HG02970 (cell line): Measurements from ENCODE around the gene HCFC1.
"Not testable (repeated sequence)": the region's sequence is repeated elsewhere in the genome, so short reads cannot be mapped to it uniquely, and the experiment has no call there.

Experiments used
- ATAC-seq: cut with Tn5 transposase; IDR thresholded peaks from one replicate; pipeline ENCODE4 v1.9.1; 2021; ENCODE audit warnings: mild to moderate bottlenecking, moderate library complexity, moderate number of reproducible peaks; ENCODE audit not compliant: unreplicated experiment, low FRiP score

HCFC1 gene

DNA sequence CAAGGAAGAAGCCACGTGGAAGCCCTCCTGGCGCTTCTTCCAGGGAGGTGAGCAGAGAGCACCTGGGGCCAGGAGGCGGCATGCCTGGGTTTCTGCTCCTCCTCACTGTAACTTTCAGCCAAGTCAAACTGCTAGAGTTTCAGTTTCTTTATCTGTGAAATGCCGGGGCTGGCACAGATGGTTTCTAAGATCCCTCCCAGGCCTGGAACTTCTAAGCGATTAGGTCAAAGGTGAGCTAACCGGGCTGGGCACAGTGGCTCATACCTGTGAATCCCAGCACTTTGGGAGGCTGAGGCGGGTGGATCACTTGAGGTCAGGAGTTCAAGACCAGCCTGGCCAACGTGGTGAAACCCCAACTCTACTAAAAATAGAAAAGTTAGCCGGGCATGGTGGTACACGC is 8.8 kb upstream of the HCFC1 start:
- not testable (repeated sequence) for ATAC-seq

DNA sequence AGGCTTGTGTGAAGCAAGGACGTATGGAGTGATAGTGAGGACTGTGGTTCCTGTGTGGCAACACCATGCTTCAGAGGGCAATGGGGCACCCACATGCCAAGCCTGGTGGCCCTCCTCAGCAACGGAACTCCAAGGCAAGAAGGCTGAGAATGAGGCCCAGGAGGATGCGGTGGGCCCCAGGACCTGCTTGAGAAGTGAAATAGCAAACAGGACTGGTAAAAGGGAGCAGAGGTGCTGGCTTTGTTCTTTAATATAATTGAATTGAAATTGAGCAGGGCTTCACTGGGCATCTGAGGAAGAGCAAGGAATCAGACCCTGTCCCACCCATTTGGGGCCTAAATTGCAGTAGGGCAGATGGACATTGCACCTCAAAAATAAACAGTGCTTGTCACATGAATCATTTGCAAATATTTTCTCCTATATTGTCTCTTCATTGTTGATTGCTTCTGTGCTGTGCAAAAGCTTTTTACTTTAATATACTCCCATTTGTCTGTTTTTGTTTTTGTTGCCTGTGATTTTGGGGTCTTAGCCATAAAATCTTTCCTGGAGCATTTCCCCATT is 3.2 kb upstream of the HCFC1 start:
- no peak for ATAC-seq

DNA sequence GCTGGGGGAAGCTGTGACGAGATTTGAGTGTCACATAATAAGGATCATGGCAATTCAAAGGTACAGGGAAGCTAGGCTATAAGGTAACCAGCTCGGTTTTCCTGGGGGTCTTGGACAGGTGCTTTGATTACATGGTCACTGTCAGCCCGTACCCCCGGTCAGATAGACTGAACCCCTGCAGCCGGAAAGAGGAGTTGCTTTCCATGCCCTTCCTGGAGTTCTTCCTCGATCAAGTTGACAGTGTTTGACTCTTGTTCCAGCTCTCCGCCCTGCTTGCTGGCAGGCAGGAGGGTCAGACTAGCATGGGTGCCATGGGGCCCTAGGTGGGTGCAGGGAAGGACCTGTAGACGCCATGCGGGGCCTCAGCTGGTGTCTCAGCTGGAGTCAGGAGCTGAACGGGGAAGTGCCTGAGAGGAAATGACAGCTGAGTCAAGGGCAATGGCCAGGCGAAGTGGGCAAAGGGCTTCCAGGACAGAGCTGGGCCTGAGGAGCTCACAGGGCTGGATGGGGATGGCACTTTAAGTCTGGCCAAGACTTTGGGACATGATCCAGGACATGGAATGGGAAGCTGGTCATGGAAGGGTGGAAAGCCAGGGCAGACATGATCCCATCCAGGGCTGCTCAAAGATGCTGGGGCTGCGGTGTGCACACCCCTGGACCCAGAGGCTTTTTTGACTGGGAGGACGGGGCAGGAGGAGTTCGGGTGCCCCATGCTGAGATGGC is 2.5 kb upstream of the HCFC1 start:
- ATAC-seq, result no peak

DNA sequence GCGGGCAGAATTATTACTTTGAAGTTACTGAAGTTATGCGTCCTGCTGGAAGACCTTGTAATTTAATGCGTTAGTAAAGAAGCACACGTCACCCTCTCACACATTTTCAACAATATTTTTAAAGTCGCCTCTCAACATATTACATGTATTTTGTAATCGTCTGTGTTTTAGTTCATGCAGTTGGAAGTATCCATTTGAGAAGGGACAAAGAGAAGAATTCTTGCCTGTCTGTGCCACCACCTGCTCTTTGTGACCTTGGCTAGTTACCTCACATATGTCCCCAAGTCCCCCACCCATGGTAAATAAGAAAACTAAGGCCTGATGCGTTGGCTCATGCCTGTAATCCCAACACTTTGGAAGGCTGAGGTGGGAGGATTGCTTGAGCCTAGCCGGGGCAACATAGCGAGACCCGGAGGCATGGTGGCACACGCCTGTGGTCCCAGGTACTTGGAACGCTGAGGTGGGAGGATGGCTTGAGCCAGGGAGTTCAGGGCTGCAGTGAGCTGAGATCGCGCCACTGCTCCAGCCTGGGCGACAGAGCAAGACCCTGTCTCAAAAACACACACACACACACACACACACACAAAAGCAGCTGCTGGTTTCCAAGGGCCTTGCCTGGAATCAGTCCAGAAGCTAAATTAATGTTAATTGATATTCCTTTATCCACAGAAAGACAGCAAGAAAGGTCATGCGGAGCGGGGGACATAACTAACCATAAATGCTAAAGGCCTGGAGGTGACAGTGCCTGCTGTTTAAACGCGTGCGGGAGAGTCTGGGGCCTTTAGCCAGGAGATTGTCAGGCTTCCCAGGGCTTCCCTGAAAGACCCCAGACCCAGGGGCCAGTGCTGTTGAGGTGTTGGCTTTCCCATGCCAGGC is 1.7 kb upstream of the HCFC1 start:
- ATAC-seq, result no peak

DNA sequence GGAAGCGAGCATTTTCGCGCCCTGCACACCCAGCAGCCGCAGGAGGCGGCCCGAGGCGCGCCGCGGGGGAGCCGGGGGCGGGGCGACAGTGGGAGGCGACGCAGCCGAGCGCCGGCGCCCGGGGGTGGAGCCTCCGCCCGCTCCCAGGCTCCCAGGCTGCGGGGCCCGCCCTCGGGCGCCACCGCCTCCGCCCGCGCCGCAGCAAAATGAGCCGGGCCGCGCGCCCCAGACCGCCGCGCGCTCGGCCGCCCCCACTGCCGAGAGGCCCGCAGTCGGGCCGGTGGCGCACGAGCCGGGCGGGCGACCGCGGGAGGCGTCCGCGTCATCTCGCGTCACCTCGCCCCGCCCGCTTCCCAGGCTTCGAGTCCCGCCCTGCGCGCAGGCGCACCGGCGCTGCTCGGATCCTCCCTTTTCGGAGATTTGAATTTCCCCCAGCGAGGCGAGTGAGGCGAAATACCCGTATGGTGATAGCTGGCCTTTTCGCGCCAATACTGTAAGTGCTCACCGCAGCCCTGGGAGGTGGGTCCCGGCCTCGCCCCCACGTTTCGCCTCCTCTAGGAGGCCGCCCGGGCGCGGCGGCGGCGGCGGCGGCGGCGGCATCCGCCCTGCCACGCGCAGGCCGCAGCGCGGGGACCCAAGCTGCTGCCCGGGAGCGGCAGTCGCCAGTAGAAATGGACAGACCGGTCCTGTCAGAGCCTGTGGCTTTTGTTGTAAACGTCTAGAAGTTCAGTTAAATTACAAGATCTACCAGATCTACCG is 929 bp upstream of the HCFC1 start, which contains the start of gene TMEM187:
Gene TMEM187 (plus strand): TSS at position 387 of the 759 bp plus-strand sequence. CDS start 9,309 bp downstream, outside the sequence.
- ATAC-seq, result peak; percentile 48

DNA sequence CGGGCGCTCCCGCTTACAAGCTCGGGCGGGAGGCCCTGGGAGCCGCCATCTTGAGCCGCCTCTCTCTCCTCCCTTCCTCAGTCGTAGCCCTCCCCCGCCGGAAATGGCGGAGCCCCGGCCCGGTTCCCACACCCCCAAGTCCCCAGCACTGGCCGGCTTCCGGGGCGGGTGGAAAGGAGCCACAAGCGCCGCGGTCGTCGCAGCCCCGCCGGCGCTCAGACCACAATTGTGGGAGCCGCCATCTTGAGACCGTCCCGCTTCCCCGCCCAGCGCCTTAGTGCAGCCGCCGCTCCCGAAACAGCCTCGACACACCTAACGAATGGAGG is 531 bp downstream of the HCFC1 start:
- ATAC-seq, result peak; percentile 38

DNA sequence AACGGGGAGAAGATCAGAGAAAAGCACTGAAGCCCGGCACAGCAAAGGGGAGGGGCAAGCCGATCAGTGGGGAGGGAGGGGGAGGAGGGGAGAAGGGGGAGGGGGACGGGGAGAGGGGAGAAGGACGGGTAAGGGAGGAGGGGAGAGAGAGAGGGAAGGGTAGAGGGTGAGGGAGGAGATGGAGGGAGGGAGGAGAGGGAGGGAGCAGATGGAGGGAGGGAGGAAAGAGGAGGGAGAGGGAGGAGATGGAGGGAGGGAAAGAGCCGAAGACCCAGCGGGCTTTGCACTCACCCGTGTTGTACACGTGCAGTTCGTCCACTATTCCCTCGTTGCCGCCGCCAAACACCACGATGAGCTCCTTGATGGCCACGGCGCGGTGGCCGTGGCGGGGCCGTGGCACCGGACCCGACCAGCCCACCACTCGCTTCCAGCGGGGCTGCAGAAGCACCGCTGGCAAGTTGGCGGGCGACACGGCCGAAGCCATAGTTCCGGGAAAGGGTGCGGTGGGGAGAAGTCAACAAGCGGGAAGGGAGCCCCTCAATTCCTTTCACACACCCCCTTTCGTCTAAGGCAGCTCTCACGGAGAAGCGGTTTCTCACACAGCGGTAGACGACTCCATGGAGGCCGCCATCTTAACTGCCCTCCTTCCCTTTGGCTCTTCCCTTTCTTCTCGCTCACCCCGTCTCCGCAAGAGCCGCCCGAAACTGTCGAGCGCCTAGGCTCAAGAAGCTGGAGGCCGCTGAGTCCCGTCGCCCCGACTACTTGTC is 1.1 kb downstream of the HCFC1 start:
- ATAC-seq, result peak; percentile 3

DNA sequence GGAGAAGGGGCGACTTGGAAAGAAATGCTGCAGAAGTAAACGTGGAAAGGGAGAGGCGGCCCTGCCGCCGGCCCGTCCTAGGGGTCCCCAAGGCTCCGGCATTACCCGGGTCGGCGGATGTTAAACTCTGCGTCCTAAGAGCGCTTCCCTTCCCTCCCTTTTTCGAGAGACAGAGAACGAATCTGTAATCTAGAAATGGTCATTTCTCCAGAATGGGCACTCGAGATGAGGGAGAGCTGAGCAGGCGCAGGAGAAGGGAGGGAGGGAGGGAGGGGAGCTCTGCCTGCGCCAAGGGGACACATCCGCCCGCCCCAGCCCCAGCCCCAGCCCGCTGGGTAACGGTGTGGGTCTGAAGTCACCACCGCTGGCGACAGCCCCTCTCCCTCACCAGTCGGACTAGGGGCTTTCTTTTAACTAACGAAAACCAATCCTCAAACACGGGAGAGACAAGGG is 1.7 kb downstream of the HCFC1 start:
- ATAC-seq, result no peak

DNA sequence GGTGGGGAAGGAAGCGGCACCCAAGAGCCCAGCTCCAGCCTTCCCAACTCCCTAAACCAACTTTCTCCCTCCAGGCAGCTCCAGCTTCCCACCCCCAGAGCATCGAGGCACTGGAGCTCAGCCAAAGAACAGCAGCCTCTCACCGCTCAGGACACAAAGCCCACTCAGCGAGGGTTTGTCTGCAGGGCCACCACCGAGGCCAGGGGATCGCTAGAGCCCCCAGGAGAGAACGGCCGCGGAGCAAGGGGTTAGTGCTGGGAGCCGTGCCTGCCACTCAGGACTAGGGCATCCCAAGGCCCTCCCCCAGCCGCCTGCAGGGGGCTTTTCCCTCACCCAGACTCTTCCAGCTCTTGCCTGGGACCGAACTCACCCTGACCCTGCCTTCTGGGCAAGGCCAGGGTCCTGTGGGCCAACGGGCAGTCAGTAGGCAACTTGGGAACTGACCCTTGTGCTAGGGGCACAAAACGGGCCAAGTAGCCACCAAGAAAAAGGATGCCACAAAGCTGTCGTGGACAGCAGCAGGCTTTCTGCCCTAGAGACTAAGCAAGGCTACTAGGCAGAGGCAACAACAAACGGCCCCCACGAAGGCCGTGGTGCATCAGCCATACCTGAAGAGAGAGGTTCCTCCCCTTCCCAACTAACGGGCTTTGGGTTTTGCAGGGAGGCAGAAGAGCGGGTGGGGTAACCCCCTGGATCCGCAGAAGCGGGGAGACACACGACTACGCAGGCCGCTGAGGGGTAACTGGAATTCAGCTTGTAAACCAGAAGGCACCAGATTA is 2.3 kb downstream of the HCFC1 start:
- ATAC-seq, result no peak

DNA sequence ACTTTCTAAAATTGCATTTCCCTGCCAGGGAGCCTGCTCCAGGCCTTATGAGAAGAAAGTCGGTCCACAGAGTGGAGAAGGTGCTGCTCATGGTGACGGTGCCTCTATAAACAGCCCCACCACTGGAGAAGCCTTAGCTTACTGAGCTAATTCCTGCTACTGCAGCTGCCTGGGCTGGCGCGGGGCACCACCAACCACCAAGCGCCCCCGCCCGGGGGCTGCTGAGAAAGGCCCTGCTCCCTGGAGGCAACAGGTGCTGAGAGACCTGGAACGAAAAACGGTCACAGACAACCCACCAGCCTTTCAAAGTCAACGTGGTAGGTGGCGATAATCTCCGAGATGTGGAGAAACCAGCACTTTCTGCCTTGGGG is 2.9 kb downstream of the HCFC1 start:
- no peak for ATAC-seq

DNA sequence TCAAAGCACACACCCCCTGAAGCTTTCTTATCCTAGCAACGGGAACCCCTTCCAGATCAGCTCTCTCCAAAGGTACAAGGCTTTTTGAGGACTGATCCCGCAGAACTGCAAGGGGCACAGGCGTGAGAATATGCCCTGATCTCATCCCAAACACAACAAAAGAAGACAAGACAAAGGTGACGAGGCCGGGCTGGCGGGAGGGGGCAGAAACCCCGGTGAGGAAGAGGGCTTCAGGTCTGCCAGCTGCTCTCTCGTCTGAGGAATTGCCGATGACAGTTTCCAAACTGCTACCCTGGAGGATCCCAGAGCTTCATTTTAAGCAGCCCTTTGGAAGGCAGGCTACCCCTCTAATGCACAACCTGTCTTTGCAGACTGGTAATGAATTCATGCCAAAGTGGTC is 3.4 kb downstream of the HCFC1 start:
- no peak for ATAC-seq

DNA sequence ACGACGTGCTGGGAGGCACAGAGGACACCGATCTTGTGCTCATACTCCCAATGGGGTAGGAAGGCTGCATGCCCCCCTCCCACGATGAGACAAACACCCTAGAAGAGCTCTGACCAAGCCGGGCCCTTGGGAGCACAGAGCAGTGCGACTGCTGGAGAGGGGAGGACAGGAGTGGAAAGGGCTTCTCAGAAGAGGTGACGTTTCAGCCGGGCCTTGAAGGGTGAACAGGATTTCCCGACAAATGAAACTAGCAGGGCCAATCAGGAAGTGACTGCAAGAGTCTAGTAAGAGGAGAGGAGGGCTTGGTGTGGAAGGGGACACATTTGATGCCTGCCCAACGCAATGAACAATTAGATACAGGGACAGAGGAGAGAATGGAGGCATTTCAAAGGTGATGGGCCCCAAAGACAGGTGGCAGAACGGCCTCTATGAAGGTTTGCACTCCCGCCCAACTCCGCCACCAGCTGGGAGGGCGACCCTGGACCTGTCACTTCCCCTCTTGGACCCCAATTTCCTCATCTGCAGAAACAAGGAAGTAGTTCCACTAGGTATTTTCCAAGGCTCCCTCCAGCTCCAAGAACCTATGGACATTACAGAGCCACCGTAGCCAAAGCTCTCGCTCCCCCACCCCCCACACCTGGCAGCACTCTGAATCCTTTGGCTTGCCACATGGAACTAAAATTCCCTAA is 3.9 kb downstream of the HCFC1 start:
- no peak for ATAC-seq

DNA sequence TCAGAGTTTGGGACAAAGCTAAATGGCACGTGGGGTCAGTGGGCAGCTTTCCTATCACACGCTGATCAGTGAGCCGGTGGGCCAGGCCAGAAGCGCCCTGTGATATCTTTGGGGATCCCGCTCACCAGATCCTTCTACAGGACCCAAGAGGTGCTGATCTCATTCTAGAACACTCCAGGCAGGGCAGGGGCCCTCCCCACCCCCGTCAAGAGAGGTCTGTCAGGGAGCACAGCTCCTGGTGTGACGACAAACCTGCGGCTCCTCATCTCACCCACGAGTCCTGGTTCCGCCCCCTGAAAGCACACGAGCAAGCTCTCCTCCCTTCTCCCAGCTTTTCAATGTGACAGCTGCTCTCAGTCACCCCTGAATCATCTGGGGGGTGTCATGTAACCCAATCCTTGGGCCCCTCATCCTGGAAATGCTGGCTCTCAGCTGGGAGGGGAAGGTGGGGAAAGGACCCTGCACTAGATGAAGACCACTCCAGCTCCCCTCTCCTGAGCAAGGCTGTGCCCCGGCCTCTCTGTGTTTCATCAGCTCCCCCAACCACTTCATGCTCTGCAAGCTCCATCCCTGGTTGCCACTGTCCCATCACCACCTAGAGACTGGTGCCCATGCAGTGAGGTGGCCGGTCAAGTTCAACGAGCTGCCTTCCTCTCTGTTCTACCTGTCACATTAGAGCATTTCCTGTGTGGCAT is 4.6 kb downstream of the HCFC1 start:
- ATAC-seq, result no peak

DNA sequence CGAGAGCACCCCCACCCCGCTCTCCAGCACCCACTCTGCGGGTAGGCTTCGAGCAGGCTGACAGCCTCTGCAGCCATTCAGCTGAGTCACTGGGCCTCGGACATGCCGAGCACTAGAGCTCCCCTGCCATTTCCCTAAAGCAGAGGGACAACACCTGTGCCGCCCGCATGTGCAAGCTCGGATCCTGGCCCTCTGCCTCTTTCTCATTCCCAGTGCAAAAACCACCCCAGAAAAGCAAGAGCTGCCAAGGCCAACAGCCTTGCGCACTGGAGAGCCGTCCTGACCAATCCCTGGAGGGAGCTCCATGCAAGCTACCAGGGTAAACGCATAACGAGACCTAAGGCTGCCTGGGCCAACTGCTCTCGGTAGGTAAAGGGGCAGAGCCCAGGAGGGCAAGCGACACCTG is 5.3 kb downstream of the HCFC1 start:
- no peak for ATAC-seq

DNA sequence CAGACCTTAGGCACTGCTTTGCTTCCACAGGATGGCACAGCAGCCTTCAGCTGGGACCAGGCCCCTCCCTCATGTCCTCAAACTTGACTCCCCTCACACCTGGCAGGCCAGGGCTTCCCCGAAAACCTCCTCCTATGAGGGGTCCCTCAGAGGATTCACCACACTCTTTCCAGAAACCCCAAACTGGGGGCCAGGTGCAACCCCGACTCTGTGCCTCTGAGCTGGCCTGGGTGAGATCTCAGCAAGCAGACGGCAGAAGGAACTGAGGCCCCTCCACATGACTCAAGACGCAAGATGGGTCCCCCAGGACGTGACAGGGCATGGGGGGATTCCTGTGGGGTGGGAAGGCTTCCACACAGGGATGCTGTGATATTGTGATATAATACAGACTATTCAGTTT is 6.2 kb downstream of the HCFC1 start:
- ATAC-seq, result no peak

DNA sequence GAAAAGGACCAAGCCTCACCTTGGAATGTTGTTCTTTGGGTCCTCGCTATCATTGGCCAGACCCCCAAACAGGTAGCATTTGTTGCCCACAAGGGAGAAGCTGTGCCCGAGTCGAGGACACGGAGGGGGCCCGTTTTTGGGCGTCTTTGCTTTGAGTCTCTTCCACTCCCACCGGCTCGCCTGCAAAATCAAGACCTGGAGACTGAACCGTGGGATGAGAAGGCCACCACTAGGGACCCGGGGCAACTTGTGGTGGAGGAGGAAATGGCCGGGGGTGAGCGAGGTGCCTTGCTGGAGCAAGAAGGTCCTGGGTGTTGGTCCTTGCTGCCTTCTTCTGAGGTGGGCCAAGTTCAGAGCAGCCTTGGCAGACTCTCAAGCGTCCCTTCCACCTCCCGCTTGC is 7.5 kb downstream of the HCFC1 start:
- no peak for ATAC-seq

DNA sequence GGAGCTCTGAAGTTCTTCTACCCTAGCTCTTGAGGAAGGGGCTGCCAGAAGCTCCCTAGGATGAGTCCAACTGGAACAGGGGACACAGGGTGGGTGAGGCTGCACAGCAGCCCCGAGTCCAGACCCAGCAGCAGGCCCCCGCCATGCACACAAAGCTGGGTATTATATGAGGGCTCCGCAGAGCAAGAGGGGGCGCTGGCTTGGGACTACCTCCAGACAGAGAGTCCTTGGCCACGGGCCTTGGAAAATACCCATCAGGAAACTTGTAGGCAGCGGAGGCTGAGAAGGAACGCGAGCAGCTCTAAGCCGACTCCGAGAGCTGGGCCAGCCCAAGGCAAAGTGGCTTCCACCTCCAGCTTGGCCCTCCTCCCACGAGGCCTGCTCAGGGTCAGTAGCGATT is 8.1 kb downstream of the HCFC1 start:
- ATAC-seq, result no peak

DNA sequence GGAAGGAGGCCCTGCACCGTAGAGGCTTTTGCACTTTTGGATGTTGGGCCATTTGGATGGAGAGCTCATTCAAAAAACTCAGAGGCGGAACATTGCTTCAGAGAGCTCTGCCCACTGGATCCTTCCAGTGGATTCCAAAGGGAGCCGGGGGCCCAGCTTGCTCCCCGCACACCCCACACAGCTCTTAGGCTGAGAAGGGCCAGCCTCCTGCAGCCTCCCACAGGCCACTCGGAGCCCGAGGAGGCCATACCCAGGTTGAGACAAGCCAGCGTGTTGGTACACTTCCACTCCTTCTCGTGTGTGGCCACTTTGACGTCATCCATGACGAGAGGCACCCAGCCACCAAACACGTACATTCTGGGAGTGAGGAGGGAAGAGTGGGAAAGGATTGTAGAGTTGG is 10.3 kb downstream of the HCFC1 start:
- ATAC-seq, result no peak
